IMR-90 (cell line): ENCODE measurements around the gene FBXL7. TPM values are rescaled to one million over a fixed set of nuclear protein-coding genes. Genes with fewer than 3 reads are reported as not detected.

ENCODE experiments used
- ATAC-seq: fragments of 200-7000 bp; cut with Tn5 transposase; 2 replicates; pipeline ENCODE4 v1.9.1; 2020; ENCODE audit warnings: low read depth, mild to moderate bottlenecking, moderate library complexity
- BruUV-seq: library from RNA; stranded (reverse); fragments of 400-500 nt; replicated peaks from 2 replicates; lab custom pipeline; 2021; lab: Mats Ljungman, UMichigan
- CTCF ChIA-PET: fragments of 300-600 bp; formaldehyde crosslinking; extraction: SDS; loops from one replicate; lab custom pipeline; 2021; ENCODE audit warnings: antibody characterized with exemption; lab: Yijun Ruan, JAX
- POLR2A ChIA-PET: fragments of 300-600 bp; sonication (Branson Sonifier 250); formaldehyde crosslinking; loops from one replicate; lab custom pipeline; 2022; ENCODE audit warnings: antibody characterized with exemption; ENCODE audit not compliant: unreplicated experiment; lab: Charles Lee
- DNase-seq: peaks from one replicate; pipeline ENCODE4 v3.0.0; 2013
- H2AFZ ChIP-seq: replicated peaks from 2 replicates; pipeline ENCODE3; 2013; ENCODE audit warnings: low read length, mild to moderate bottlenecking; ENCODE audit not compliant: poor library complexity
- H2AK5ac ChIP-seq: 2 replicates; pipeline ENCODE4 v1.6.1; 2013; ENCODE audit warnings: low read depth, low read length, inconsistent platforms
- H2AK9ac ChIP-seq: replicated peaks from 2 replicates; pipeline ENCODE3; 2013; ENCODE audit warnings: mild to moderate bottlenecking, low read depth, low read length, moderate library complexity; ENCODE audit not compliant: poor library complexity
- H2BK120ac ChIP-seq: 2 replicates; pipeline ENCODE4 v1.6.1; 2013; ENCODE audit warnings: low read depth, low read length, inconsistent platforms
- H2BK15ac ChIP-seq: 3 replicates; pipeline ENCODE4 v1.6.1; 2013; ENCODE audit warnings: low read depth, low read length, inconsistent platforms
- H2BK20ac ChIP-seq: 2 replicates; pipeline ENCODE4 v1.6.1; 2013; ENCODE audit warnings: low read depth, mild to moderate bottlenecking, inconsistent platforms, low read length, moderate library complexity
- H2BK5ac ChIP-seq: 2 replicates; pipeline ENCODE4 v1.6.1; 2013; ENCODE audit warnings: mild to moderate bottlenecking, low read depth, low read length, inconsistent platforms; ENCODE audit not compliant: poor library complexity, severe bottlenecking
- H3K14ac ChIP-seq: replicated peaks from 2 replicates; pipeline ENCODE4 v1.6.1; 2013; ENCODE audit warnings: low read depth, low read length, inconsistent platforms
- H3K18ac ChIP-seq: 2 replicates; pipeline ENCODE4 v1.6.1; 2013; ENCODE audit warnings: low read depth, low read length, control low read depth
- H3K23ac ChIP-seq: 2 replicates; pipeline ENCODE4 v1.6.1; 2013; ENCODE audit warnings: low read depth, low read length, inconsistent platforms
- H3K27ac ChIP-seq: 2 replicates; pipeline ENCODE4 v1.5.1; 2013; ENCODE audit warnings: mild to moderate bottlenecking, control low read depth, low read length; ENCODE audit not compliant: insufficient read depth
- H3K27me3 ChIP-seq: 2 replicates; pipeline ENCODE4 v1.6.1; 2013; ENCODE audit warnings: low read length; ENCODE audit not compliant: control insufficient read depth, insufficient read depth
- H3K36me3 ChIP-seq: 2 replicates; pipeline ENCODE4 v1.6.1; 2013; ENCODE audit warnings: low read length, mixed read lengths; ENCODE audit not compliant: control insufficient read depth, insufficient read depth
- H3K4ac ChIP-seq: 2 replicates; pipeline ENCODE4 v1.6.1; 2013; ENCODE audit warnings: low read depth, low read length, inconsistent platforms
- H3K4me1 ChIP-seq: 2 replicates; pipeline ENCODE4 v1.6.1; 2013; ENCODE audit warnings: low read length, mixed read lengths; ENCODE audit not compliant: control insufficient read depth, insufficient read depth
- H3K4me2 ChIP-seq: 2 replicates; pipeline ENCODE4 v1.6.1; 2013; ENCODE audit warnings: low read depth, mild to moderate bottlenecking, control low read depth, low read length, moderate library complexity
- H3K4me3 ChIP-seq: 2 replicates; pipeline ENCODE4 v1.5.1; 2013; ENCODE audit warnings: low read depth, mild to moderate bottlenecking, control low read depth, low read length, moderate library complexity; ENCODE audit not compliant: insufficient read depth
- H3K56ac ChIP-seq: 2 replicates; pipeline ENCODE4 v1.6.1; 2013; ENCODE audit warnings: low read length, inconsistent platforms; ENCODE audit not compliant: insufficient read depth; ENCODE audit errors: extremely low read depth
- H3K79me1 ChIP-seq, 2 experiments: 2 replicates each; pipeline ENCODE4 v1.6.1; 2013; ENCODE audit warnings: low read length in 2 of 2, inconsistent platforms in 1 of 2, low read depth in 1 of 2
- H3K9ac ChIP-seq: 2 replicates; pipeline ENCODE4 v1.6.1; 2013; ENCODE audit warnings: low read depth, low read length, control low read depth
- H3K9me1 ChIP-seq: 2 replicates; pipeline ENCODE4 v1.6.1; 2013; ENCODE audit warnings: low read length, inconsistent platforms; ENCODE audit not compliant: insufficient read depth
- H3K9me3 ChIP-seq: 2 replicates; pipeline ENCODE4 v1.6.1; 2013; ENCODE audit warnings: low read length; ENCODE audit not compliant: control insufficient read depth, insufficient read depth
- H4K20me1 ChIP-seq: 2 replicates; pipeline ENCODE4 v1.6.1; 2013; ENCODE audit warnings: low read length, inconsistent platforms; ENCODE audit not compliant: insufficient read depth
- H4K5ac ChIP-seq: 2 replicates; pipeline ENCODE4 v1.6.1; 2013; ENCODE audit warnings: mild to moderate bottlenecking, low read depth, low read length, control low read depth
- H4K8ac ChIP-seq, 2 experiments: 2 replicates each; pipeline ENCODE4 v1.6.1; 2013; ENCODE audit warnings: low read depth in 2 of 2, low read length in 2 of 2, control low read depth in 1 of 2, inconsistent platforms in 1 of 2
- H4K91ac ChIP-seq: 2 replicates; pipeline ENCODE4 v1.6.1; 2013; ENCODE audit warnings: low read depth, low read length, inconsistent platforms; ENCODE audit not compliant: insufficient read depth
- CEBPB ChIP-seq: IDR thresholded peaks from 2 replicates; pipeline ENCODE4 v1.6.1; 2012; ENCODE audit warnings: low read depth, low read length, improper control_type of control experiment
- MXI1 ChIP-seq: IDR thresholded peaks from 2 replicates; pipeline ENCODE4 v1.6.1; 2012; ENCODE audit warnings: low read depth, mild to moderate bottlenecking, low read length, moderate library complexity, borderline replicate concordance
- WGBS, 2 experiments: methylation state at CpG; one replicate each; pipeline versions ENCODE4 v1.1.5 to v1.1.7; 2013; ENCODE audit warnings: missing lambda C conversion rate in 2 of 2; ENCODE audit not compliant: insufficient read length in 1 of 2; ENCODE audit errors: extremely low coverage in 2 of 2; 5-methylcytosine and 5-hydroxymethylcytosine counted together
- dilution Hi-C: fragments of 300-500 bp; cut with HindIII; formaldehyde crosslinking; loops from one replicate; pipeline ENCODE4 v1.14.3; 2018; ENCODE audit warnings: low sequenced_read_pairs; ENCODE audit not compliant: unreplicated experiment
- in situ Hi-C: fragments of 300-500 bp; cut with MboI; formaldehyde crosslinking; loops from 3 replicates; pipeline ENCODE4 v1.14.3; 2019; ENCODE audit warnings: low sequenced_read_pairs, inconsistent platforms, mixed read lengths
- intact Hi-C: fragments of 100-400 bp; cut with micrococcal nuclease; formaldehyde crosslinking; loops from 2 replicates; pipeline ENCODE4 v1.10.0; 2022
- polyA plus RNA-seq, 3 experiments: library from polyadenylated mRNA; depleted of rRNA; stranded (reverse); fragments of >200 nt; gene quantifications; 2 replicates each; pipeline ENCODE4 v1.2.3, GENCODE V29; 2012; ENCODE audit warnings: low replicate concordance in 1 of 3
- total RNA-seq: library from RNA; depleted of rRNA; stranded (reverse); fragments of >200 nt; gene quantifications from 2 replicates; pipeline ENCODE4 v1.2.3, GENCODE V29; 2012

Gene FBXL7
- total and polyA plus RNA-seq, 2 of the 4 experiments (the other 2 are of a cell fraction), result 4.1 to 10.2 TPM

GRCh38 chr5:15904899-15905830, 405.2 kb downstream of the FBXL7 start:
- intact Hi-C loops, result no loop called here
- Histone ChIP-seq H3K4me3 (no peak overlapping the region), H3K4ac (no peak overlapping the region), H3K27me3 (no peaks in the 10 kb centered on the region), H2AK5ac (no peak overlapping the region), H3K9me1 (no peaks in the 10 kb centered on the region), H4K8ac (no peak overlapping the region), H3K79me1 (peaks cover 0 to 4% of the 10 kb centered on the region in 2 experiments; a peak in 1 of 4 replicates), H3K36me3 (no peaks in the 10 kb centered on the region), H4K5ac (no peak overlapping the region; the same call in 1 of the 2 replicates), H2BK5ac (no peak overlapping the region), H3K9me3 (no peaks in the 10 kb centered on the region), H2BK15ac (no peak overlapping the region), H3K4me2 (peak overlapping the region; percentile 45; the same call in 1 of the 2 replicates), H2BK20ac (no peak overlapping the region), H4K91ac (no peak overlapping the region), H3K27ac (no peak overlapping the region), H2AFZ (no peak overlapping the region), H3K18ac (peak overlapping the region; percentile 27; the same call in 1 of the 2 replicates), H2BK120ac (no peak overlapping the region), H3K56ac (no peak overlapping the region), H2AK9ac (no peak overlapping the region), H3K4me1 (peaks cover 1% of the 10 kb centered on the region; the same call in 1 of the 2 replicates), H4K20me1 (no peaks in the 10 kb centered on the region), H3K14ac (no peak overlapping the region), H3K9ac (no peak overlapping the region), H3K23ac (no peak overlapping the region)
- DNase-seq (no peak), ATAC-seq (peak; percentile 64)
- TF ChIP-seq CEBPB (0 out of 2 replicates have a peak, but pooled peaks have one; percentile 6), MXI1 (no peak)
- CTCF ChIA-PET, result interaction anchor here (1.1 kb wide), 1 partner anchor 30 kb away, joined by 3 read pairs; no protein-coding TSS in a partner anchor
- POLR2A ChIA-PET, result no interaction called here
- dilution Hi-C loops, result no loop called here
- WGBS, 2 experiments, result no CpG with 5 or more reads among the region's 2 CpGs
- no TSS peak for BruUV-seq
- in situ Hi-C loops, result no loop called here
